Heart left ventricle (tissue), 16 donors: ENCODE measurements around the gene EIF4H. TPM values are rescaled to one million over a fixed set of nuclear protein-coding genes. Genes with fewer than 3 reads are reported as not detected.

Experiments used
- ATAC-seq, 4 donors: fragments of 200-7000 bp; cut with Tn5 transposase; one replicate each; pipeline ENCODE4 v1.9.1; 2020 to 2022; ENCODE audit warnings: moderate library complexity in 4 of 4, mild to moderate bottlenecking in 3 of 4, moderate number of reproducible peaks in 1 of 4
- DNase-seq, 5 donors: peaks; one replicate each; pipeline ENCODE4 v3.0.0-alpha.2; 2020
- H3K27ac ChIP-seq, 12 donors: fragments of 200-600 bp; sonication (generic) in 4 of 12; one replicate each; pipeline versions ENCODE4 v1.5.0 to v1.8.0; 2016 to 2022; ENCODE audit warnings: mild to moderate bottlenecking in 2 of 12
- H3K27me3 ChIP-seq, 9 donors: fragments of 200-600 bp; sonication (generic) in 2 of 9; one replicate each; pipeline versions ENCODE4 v1.5.1 to v1.8.0; 2016 to 2022; ENCODE audit warnings: mild to moderate bottlenecking in 3 of 9
- H3K36me3 ChIP-seq, 9 donors: fragments of 200-600 bp; sonication (generic) in 2 of 9; one replicate each; pipeline versions ENCODE4 v1.5.0 to v1.8.0; 2018 to 2022; ENCODE audit warnings: mild to moderate bottlenecking in 2 of 9
- H3K4me1 ChIP-seq, 12 donors: fragments of 200-600 bp; sonication (generic) in 4 of 12; one replicate each; pipeline versions ENCODE4 v1.5.0 to v1.8.0; 2016 to 2022; ENCODE audit warnings: mild to moderate bottlenecking in 3 of 12
- H3K4me3 ChIP-seq, 12 donors: fragments of 200-600 bp; sonication (generic) in 4 of 12; one replicate each; pipeline versions ENCODE4 v1.5.0 to v1.8.0; 2017 to 2022; ENCODE audit warnings: mild to moderate bottlenecking in 9 of 12, moderate library complexity in 4 of 12
- H3K9me3 ChIP-seq, 12 donors: fragments of 200-600 bp; sonication (generic) in 4 of 12; one replicate each; pipeline versions ENCODE4 v1.5.0 to v1.8.0; 2016 to 2022; ENCODE audit warnings: mild to moderate bottlenecking in 1 of 12
- POLR2A ChIP-seq, 2 donors: fragments of 450-650 bp; IDR thresholded peaks; one replicate each; pipeline ENCODE4 v1.6.1; 2017; ENCODE audit warnings: antibody characterized with exemption in 2 of 2, mild to moderate bottlenecking in 2 of 2, moderate library complexity in 2 of 2
- WGBS, 4 donors: extraction: QIAGEN DNeasy Blood & Tissue Kit in 2 of 4; methylation state at CpG; one replicate each; pipeline versions ENCODE4 v1.1.5 to v1.1.7; 2013 to 2018; 5-methylcytosine and 5-hydroxymethylcytosine counted together
- intact Hi-C, 10 donors: fragments of 100-400 bp; cut with DNase I; formaldehyde crosslinking; loops; one replicate each; pipeline versions ENCODE4 v1.11.1 to v1.14.2; 2022
- polyA plus RNA-seq, 2 donors: library from polyadenylated mRNA; stranded (reverse); fragments of 200-250 nt; gene quantifications; one replicate each; pipeline ENCODE4 v1.2.3, GENCODE V29; 2013
- total RNA-seq, 9 donors: library from RNA; depleted of rRNA in 2 of 9; stranded (reverse); fragments of >200 nt in 2 of 9; fragmentation: NEBNext Ultra II Directional in 3 of 9; extraction: Animal tissue kit (Norgen Biotek cat#: 25700) in 3 of 9; gene quantifications; one replicate each; pipeline versions ENCODE4 v1.1.0 to v1.2.4, GENCODE V29; 2016 to 2023
- TF ChIP-seq, protein P1 (sequence below), 12 donors: fragments of 200-600 bp; sonication (generic) in 4 of 12; IDR thresholded peaks; one replicate each; pipeline versions ENCODE4 v1.5.0 to v1.8.0; 2018 to 2022; ENCODE audit warnings: antibody characterized with exemption in 12 of 12, mild to moderate bottlenecking in 5 of 12
- donor health status: ischemic (EF 13 %, LVEDD 7.1; RV severe dilation, severe dysfunction).
- donor health status: healthy with polysubstance abuse.
- donor health status: DM: no; HTN: yes; CAD: no.
- donor health status: DM: no; HTN: no; CAD: no.
- donor health status: ischemic (EF 25% LVEDD 6.9; RV normal size, moderate dysfunction).
- donor health status: ischemic (EF 25% LVEDD 5.7; RV mildly dilated, moderate dysfunction).
- donor health status: healthy.
- donor health status: DM: yes; HTN: yes; CAD: no.
- donor health status: ischemic (EF 35%, LVEDD 5.7; RV mildly dilated, moderate dysfunction).
- donor health status: nonischemic (EF 11% LVEDD 7.7; RV severe dilation, severe dysfunction).
- donor health status: DM: yes; HTN: yes; CAD: no.
- donor health status: PGD.
- donor health status: ischemic (EF 29% LVEDD 5.4; RV normal size, mild dysfunction).
- donor health status: nonischemic (EF 23%, LVEDD 6.1; RV moderate dilation, normal function).

Gene EIF4H
- total and polyA plus RNA-seq, 11 donors: 89.0 to 255 (median 196) TPM

DNA sequence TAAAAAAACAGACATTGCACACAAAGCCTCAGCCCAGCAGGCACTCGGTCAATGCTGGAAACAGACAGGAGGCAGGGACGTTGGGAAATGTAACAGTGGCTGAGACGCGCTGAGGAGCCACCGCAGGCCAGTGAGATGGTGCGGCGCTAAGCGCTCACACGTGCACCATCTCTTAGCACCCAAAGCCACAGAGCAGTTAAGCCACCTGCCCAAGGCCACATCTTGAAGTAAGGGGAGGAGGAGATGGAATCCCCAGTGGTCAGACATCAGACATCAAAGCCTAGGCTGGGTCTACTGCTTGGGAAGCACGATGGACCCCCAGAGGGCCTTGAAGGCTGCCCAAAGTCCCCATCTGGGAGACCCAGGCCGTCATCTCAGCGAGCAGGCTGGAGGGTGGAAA is 51.2 kb downstream of the EIF4H start:
- ATAC-seq (no peak), DNase-seq (no peak)
- H3K27me3 ChIP-seq: no peaks in the 10 kb centered on the region
- 91 to 99% (median 95%) methylated on average over 9 to 12 of the region's 12 CpGs for WGBS, 4 donors
- H3K4me3 ChIP-seq: no peak overlapping the region
- intact Hi-C loops: loop anchor here in 1 of 10 donors (10.0 kb wide), 1 partner anchor 79 kb away; no protein-coding TSS in a partner anchor
- no peaks in the 10 kb centered on the region for H3K9me3 ChIP-seq
- H3K27ac ChIP-seq: peak overlapping the region in 1 of 12 donors; percentile 69
- TF ChIP-seq POLR2A (IDR thresholded peaks at IDR 0.05): no peak
- TF ChIP-seq, protein P1, sequence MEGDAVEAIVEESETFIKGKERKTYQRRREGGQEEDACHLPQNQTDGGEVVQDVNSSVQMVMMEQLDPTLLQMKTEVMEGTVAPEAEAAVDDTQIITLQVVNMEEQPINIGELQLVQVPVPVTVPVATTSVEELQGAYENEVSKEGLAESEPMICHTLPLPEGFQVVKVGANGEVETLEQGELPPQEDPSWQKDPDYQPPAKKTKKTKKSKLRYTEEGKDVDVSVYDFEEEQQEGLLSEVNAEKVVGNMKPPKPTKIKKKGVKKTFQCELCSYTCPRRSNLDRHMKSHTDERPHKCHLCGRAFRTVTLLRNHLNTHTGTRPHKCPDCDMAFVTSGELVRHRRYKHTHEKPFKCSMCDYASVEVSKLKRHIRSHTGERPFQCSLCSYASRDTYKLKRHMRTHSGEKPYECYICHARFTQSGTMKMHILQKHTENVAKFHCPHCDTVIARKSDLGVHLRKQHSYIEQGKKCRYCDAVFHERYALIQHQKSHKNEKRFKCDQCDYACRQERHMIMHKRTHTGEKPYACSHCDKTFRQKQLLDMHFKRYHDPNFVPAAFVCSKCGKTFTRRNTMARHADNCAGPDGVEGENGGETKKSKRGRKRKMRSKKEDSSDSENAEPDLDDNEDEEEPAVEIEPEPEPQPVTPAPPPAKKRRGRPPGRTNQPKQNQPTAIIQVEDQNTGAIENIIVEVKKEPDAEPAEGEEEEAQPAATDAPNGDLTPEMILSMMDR (IDR thresholded peaks at IDR 0.05): no peak
- peaks cover 0 to 44% (median 2%) of the 10 kb centered on the region in 9 donors for H3K36me3 ChIP-seq
- peaks cover 0 to 35% (median 0%) of the 10 kb centered on the region in 12 donors for H3K4me1 ChIP-seq

DNA sequence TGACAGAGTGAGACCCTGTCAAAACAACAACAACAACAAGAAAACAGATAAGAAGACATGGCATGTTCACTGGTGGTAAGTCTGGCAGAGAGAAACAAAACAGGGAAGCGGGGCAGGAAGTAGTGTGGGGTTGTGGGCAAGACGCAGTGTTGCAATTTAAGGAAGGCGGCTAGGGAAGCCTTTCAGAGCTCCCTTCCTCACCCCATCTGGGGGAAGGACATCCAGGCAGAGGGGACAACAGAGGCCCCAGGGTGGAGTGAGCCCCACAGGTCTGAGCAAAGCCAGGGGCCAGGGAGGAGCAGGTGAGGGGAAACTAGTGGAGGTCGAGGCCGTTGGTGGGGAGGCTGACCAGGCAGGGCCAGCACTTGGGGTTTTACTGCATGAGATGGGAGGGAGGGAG is 52.5 kb downstream of the EIF4H start:
- peak in 3 of 5 donors; percentile 24 to 49 (median 41) for DNase-seq

DNA sequence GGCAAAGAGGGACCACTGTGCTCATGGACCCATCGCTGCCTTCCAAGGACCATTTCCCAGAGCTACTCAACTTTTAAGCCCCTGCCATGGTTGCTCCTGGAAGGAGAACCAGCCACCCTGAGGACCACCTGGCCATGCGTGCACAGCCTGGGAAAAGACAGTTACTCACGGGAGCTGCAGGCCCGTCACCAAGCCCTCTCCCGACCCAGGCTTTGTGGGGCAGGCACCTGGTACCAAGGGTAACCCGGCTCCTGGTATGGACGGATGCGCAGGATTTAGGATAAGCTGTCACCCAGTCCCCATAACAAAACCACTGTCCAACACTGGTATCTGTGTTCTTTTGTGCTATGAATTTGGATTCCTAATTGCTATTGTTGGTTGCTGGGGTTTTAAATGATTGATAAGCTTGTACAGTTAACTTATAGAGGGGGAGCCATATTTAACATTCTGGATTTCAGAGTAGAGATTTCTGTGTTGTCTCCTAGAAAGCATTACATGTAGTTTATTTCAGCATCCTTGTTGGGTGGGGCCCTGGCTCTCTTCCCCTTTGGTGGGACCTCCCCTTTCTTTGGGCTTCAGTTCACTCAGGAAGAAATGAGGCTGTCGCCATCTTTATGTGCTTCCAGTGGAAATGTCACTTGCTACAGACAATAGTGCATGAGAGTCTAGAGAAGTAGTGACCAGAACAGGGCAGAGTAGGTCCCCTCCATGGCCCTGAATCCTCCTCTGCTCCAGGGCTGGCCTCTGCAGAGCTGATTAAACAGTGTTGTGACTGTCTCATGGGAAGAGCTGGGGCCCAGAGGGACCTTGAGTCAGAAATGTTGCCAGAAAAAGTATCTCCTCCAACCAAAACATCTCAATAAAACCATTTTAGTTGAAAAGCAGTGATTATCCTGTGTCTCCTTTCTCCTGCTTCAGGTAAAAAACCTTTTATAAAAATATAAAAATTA is 55.1 kb downstream of the EIF4H start:
- DNase-seq (no peak), ATAC-seq (peak in 1 of 4 donors; percentile 56)
- TF ChIP-seq, protein P1 (IDR thresholded peaks at IDR 0.05): no peak
- TF ChIP-seq POLR2A (IDR thresholded peaks at IDR 0.05): no peak
- peaks cover 0 to 67% (median 35%) of the 10 kb centered on the region in 9 donors for H3K36me3 ChIP-seq
- no peaks in the 10 kb centered on the region for H3K27me3 ChIP-seq
- peak overlapping the region in 1 of 12 donors; percentile 60 for H3K27ac ChIP-seq
- peaks cover 0 to 42% (median 0%) of the 10 kb centered on the region in 12 donors for H3K4me1 ChIP-seq
- intact Hi-C loops: loop anchor here in 1 of 10 donors (10.0 kb wide), 1 partner anchor 76 kb away; no protein-coding TSS in a partner anchor
- WGBS, 4 donors: 91 to 96% (median 93%) methylated on average over 9 of the region's 9 CpGs
- no peaks in the 10 kb centered on the region for H3K9me3 ChIP-seq
- H3K4me3 ChIP-seq: no peak overlapping the region

More for the DNA sequence above, 52.5 kb downstream of the EIF4H start:
- no peaks in the 10 kb centered on the region for H3K9me3 ChIP-seq
- 81 to 97% (median 91%) methylated on average over 5 of the region's 5 CpGs for WGBS, 4 donors
- TF ChIP-seq POLR2A (IDR thresholded peaks at IDR 0.05): no peak
- TF ChIP-seq, protein P1 (IDR thresholded peaks at IDR 0.05): no peak
- H3K4me3 ChIP-seq: no peak overlapping the region
- peaks cover 0 to 51% (median 13%) of the 10 kb centered on the region in 9 donors for H3K36me3 ChIP-seq
- H3K27me3 ChIP-seq: no peaks in the 10 kb centered on the region
- H3K4me1 ChIP-seq: peaks cover 0 to 42% (median 0%) of the 10 kb centered on the region in 12 donors
- intact Hi-C loops: loop anchor here in 1 of 10 donors (10.0 kb wide), 1 partner anchor 78 kb away; no protein-coding TSS in a partner anchor
- peak in 3 of 4 donors; percentile 61 to 70 (median 64) for ATAC-seq
- H3K27ac ChIP-seq: peak overlapping the region in 2 of 12 donors; percentile 4 to 69
